H1 (cell line): ENCODE data around the gene PPP1CB. TPM values are rescaled to one million over a fixed set of nuclear protein-coding genes. Genes with fewer than 3 reads are reported as not detected.
A peak's percentile ranks its signal among the peaks of the same experiment; 100 is the strongest.

Source experiments
- CTCF ChIA-PET: fragments of 300-600 bp; sonication (Branson Sonifier 250); formaldehyde crosslinking; loops from one replicate; lab custom pipeline; 2021; ENCODE audit not compliant: partially characterized antibody; lab: Charles Lee
- POLR2A ChIA-PET: fragments of 300-600 bp; sonication (Branson Sonifier 250); formaldehyde crosslinking; loops from one replicate; lab custom pipeline; 2021; ENCODE audit warnings: inconsistent platforms; ENCODE audit not compliant: partially characterized antibody; lab: Charles Lee
- DNase-seq, 2 experiments: peaks; one replicate each; pipeline versions ENCODE4 v3.0.0 to v3.0.0-alpha.2; 2010 to 2022; ENCODE audit warnings: low spot score in 2 of 2, low read depth in 1 of 2, mixed read lengths in 1 of 2
- FAIRE-seq: peaks from 2 replicates; lab custom pipeline; 2011; peaks lifted over from hg19 to GRCh38; lab: Jason Lieb, UNC
- H2AFZ ChIP-seq: 2 replicates; pipeline ENCODE4 v1.8.1; 2012; ENCODE audit warnings: low read length, inconsistent platforms
- H2AK5ac ChIP-seq: 2 replicates; pipeline ENCODE4 v1.6.1; 2013; ENCODE audit warnings: low read depth, low read length
- H2BK120ac ChIP-seq: replicated peaks from 2 replicates; pipeline ENCODE3; 2013; ENCODE audit warnings: low read depth, low read length, inconsistent platforms
- H2BK12ac ChIP-seq: 2 replicates; pipeline ENCODE4 v1.6.1; 2013; ENCODE audit warnings: low read depth, low read length
- H2BK15ac ChIP-seq: 2 replicates; pipeline ENCODE4 v1.6.1; 2013; ENCODE audit warnings: low read length
- H2BK20ac ChIP-seq: 2 replicates; pipeline ENCODE4 v1.6.1; 2013; ENCODE audit warnings: low read length
- H2BK5ac ChIP-seq: 2 replicates; pipeline ENCODE4 v1.6.1; 2013; ENCODE audit warnings: low read depth, low read length
- H3K14ac ChIP-seq: 2 replicates; pipeline ENCODE4 v1.6.1; 2013; ENCODE audit warnings: inconsistent platforms; ENCODE audit not compliant: insufficient read length
- H3K18ac ChIP-seq: 2 replicates; pipeline ENCODE4 v1.6.1; 2013; ENCODE audit warnings: low read length; ENCODE audit errors: extremely low read depth
- H3K23ac ChIP-seq: 2 replicates; pipeline ENCODE4 v1.6.1; 2013; ENCODE audit warnings: inconsistent platforms; ENCODE audit not compliant: insufficient read length
- H3K23me2 ChIP-seq: 2 replicates; pipeline ENCODE4 v1.6.1; 2013; ENCODE audit warnings: low read depth, low read length
- H3K27ac ChIP-seq: 2 replicates; pipeline ENCODE4 v1.6.1; 2011; ENCODE audit warnings: low read depth, low read length, inconsistent platforms
- H3K27me3 ChIP-seq, 4 experiments: replicated peaks in 1 of 4; 1 replicate in 1 of 4; 2 replicates in 3 of 4; pipeline versions ENCODE4 v1.6.1 to v1.8.1; 2011 to 2013; ENCODE audit warnings: low read length in 3 of 4, mild to moderate bottlenecking in 3 of 4, inconsistent platforms in 2 of 4, mixed read lengths in 2 of 4, moderate library complexity in 1 of 4; ENCODE audit not compliant: control insufficient read depth in 3 of 4, insufficient read depth in 3 of 4; ENCODE audit errors: extremely low read depth in 1 of 4
- H3K36me3 ChIP-seq, 4 experiments: 2 replicates each; pipeline versions ENCODE4 v1.6.1 to v1.8.1; 2011 to 2013; ENCODE audit warnings: mild to moderate bottlenecking in 4 of 4, low read length in 3 of 4, moderate library complexity in 2 of 4, control low read depth in 1 of 4, inconsistent platforms in 1 of 4; ENCODE audit not compliant: insufficient read depth in 4 of 4, control insufficient read depth in 2 of 4
- H3K4ac ChIP-seq: replicated peaks from 2 replicates; pipeline ENCODE3; 2013; ENCODE audit warnings: low read length, low read depth, mixed read lengths, inconsistent platforms; ENCODE audit not compliant: insufficient read length
- H3K4me1 ChIP-seq, 4 experiments: replicated peaks in 1 of 4; 1 replicate in 1 of 4; 2 replicates in 3 of 4; pipeline versions ENCODE4 v1.6.1 to v1.8.1; 2011 to 2013; ENCODE audit warnings: low read length in 3 of 4, inconsistent platforms in 2 of 4, mixed read lengths in 1 of 4; ENCODE audit not compliant: insufficient read depth in 4 of 4, control insufficient read depth in 3 of 4
- H3K4me2 ChIP-seq, 2 experiments: 2 replicates each; pipeline versions ENCODE4 v1.6.1 to v1.8.1; 2011 to 2013; ENCODE audit warnings: low read depth in 2 of 2, low read length in 2 of 2, control low read depth in 1 of 2, inconsistent platforms in 1 of 2, mild to moderate bottlenecking in 1 of 2; ENCODE audit not compliant: insufficient read depth in 1 of 2
- H3K4me3 ChIP-seq, 4 experiments: fragments of 200-600, 300-600 bp in 1 of 4; sonication (generic), shearing (Covaris generic), sonication (Bioruptor Twin) in 1 of 4; 2 replicates each; pipeline versions ENCODE4 v1.5.1 to v1.8.1; 2011 to 2016; ENCODE audit warnings: low read length in 4 of 4, low read depth in 3 of 4, control low read depth in 2 of 4, inconsistent platforms in 2 of 4, mild to moderate bottlenecking in 2 of 4, mixed read lengths in 1 of 4, moderate library complexity in 1 of 4; ENCODE audit not compliant: insufficient read depth in 2 of 4; ENCODE audit errors: extremely low read depth in 1 of 4
- H3K56ac ChIP-seq: replicated peaks from 2 replicates; pipeline ENCODE3; 2013; ENCODE audit warnings: low read depth, mild to moderate bottlenecking, mixed read lengths, low read length, inconsistent platforms; ENCODE audit not compliant: insufficient read length
- H3K79me1 ChIP-seq: 2 replicates; pipeline ENCODE4 v1.6.1; 2013; ENCODE audit warnings: low read depth, low read length, control low read depth
- H3K79me2 ChIP-seq, 2 experiments: 2 replicates each; pipeline versions ENCODE4 v1.6.1 to v1.8.1; 2012 to 2013; ENCODE audit warnings: low read length in 2 of 2, mild to moderate bottlenecking in 2 of 2, inconsistent platforms in 1 of 2; ENCODE audit not compliant: insufficient read depth in 2 of 2, control insufficient read depth in 1 of 2
- H3K9ac ChIP-seq, 4 experiments: replicated peaks in 1 of 4; 1 replicate in 1 of 4; 2 replicates in 3 of 4; pipeline versions ENCODE4 v1.6.1 to v1.8.1; 2011 to 2013; ENCODE audit warnings: low read depth in 3 of 4, low read length in 3 of 4, control low read depth in 2 of 4, mild to moderate bottlenecking in 2 of 4, moderate library complexity in 2 of 4, inconsistent platforms in 1 of 4; ENCODE audit errors: extremely low read depth in 1 of 4
- H3K9me3 ChIP-seq, 2 experiments: 2 replicates each; pipeline versions ENCODE4 v1.6.1 to v1.8.1; 2012 to 2013; ENCODE audit warnings: mild to moderate bottlenecking in 2 of 2, moderate library complexity in 2 of 2, control low read depth in 1 of 2, inconsistent platforms in 1 of 2, low read depth in 1 of 2, low read length in 1 of 2, mixed read lengths in 1 of 2; ENCODE audit not compliant: insufficient read depth in 2 of 2
- H4K20me1 ChIP-seq, 2 experiments: replicated peaks in 1 of 2; 2 replicates each; pipeline versions ENCODE3 to v1.8.1; 2011 to 2013; ENCODE audit warnings: inconsistent platforms in 2 of 2, low read length in 2 of 2, mild to moderate bottlenecking in 1 of 2; ENCODE audit not compliant: insufficient read depth in 2 of 2, control insufficient read depth in 1 of 2
- H4K5ac ChIP-seq: 2 replicates; pipeline ENCODE4 v1.6.1; 2013; ENCODE audit warnings: low read length, low read depth, mixed read lengths, inconsistent platforms; ENCODE audit not compliant: insufficient read length
- H4K8ac ChIP-seq: 2 replicates; pipeline ENCODE4 v1.8.0; 2013; ENCODE audit warnings: mild to moderate bottlenecking, moderate library complexity, low read length, inconsistent platforms; ENCODE audit not compliant: insufficient read depth; ENCODE audit errors: extremely low read depth
- H4K91ac ChIP-seq: replicated peaks from 2 replicates; pipeline ENCODE3; 2013; ENCODE audit warnings: low read length, mixed read lengths, inconsistent platforms; ENCODE audit not compliant: insufficient read length
- GABPA ChIP-seq: IDR thresholded peaks from 2 replicates; pipeline ENCODE4 v1.6.1; 2011; ENCODE audit warnings: mild to moderate bottlenecking, low read length, moderate library complexity, borderline replicate concordance; ENCODE audit not compliant: insufficient read depth
- JUND ChIP-seq: IDR thresholded peaks from 2 replicates; pipeline ENCODE4 v1.6.1; 2011; ENCODE audit warnings: mild to moderate bottlenecking, improper control_type of control experiment, low read length
- NANOG ChIP-seq: IDR thresholded peaks from 2 replicates; pipeline ENCODE4 v1.6.1; 2011; ENCODE audit warnings: low read length, low read depth, mild to moderate bottlenecking, inconsistent platforms; ENCODE audit not compliant: insufficient read depth, poor library complexity, severe bottlenecking
- NRF1 ChIP-seq: IDR thresholded peaks from 2 replicates; pipeline ENCODE4 v1.6.1; 2011; ENCODE audit warnings: mild to moderate bottlenecking, low read depth, low read length, improper control_type of control experiment
- PHF8 ChIP-seq: fragments of 200-600 bp; sonication (generic); conservative IDR thresholded peaks from 2 replicates; pipeline ENCODE4 v1.7.1; 2012; ENCODE audit warnings: low read depth, mild to moderate bottlenecking, inconsistent platforms, low read length, moderate library complexity
- POLR2A ChIP-seq, 2 experiments: IDR thresholded peaks; 1 replicate in 1 of 2; 2 replicates in 1 of 2; pipeline ENCODE4 v1.6.1; 2011; ENCODE audit warnings: low read depth in 2 of 2, low read length in 2 of 2, mild to moderate bottlenecking in 2 of 2; ENCODE audit errors: control extremely low read depth in 1 of 2
- RBBP5 ChIP-seq: IDR thresholded peaks from 2 replicates; pipeline ENCODE4 v1.7.1; 2012; ENCODE audit warnings: low read depth, mild to moderate bottlenecking, inconsistent platforms, low read length, moderate library complexity, borderline replicate concordance
- SIN3A ChIP-seq, 2 experiments: IDR thresholded peaks in 1 of 2; conservative IDR thresholded peaks in 1 of 2; 2 replicates each; pipeline ENCODE4 v1.6.1; 2011 to 2012; ENCODE audit warnings: low read length in 2 of 2, improper control_type of control experiment in 1 of 2, low read depth in 1 of 2, mild to moderate bottlenecking in 1 of 2
- SUZ12 ChIP-seq: fragments of 200-600 bp; sonication (generic); IDR thresholded peaks from 2 replicates; pipeline ENCODE4 v1.6.1; 2012; ENCODE audit warnings: mild to moderate bottlenecking, inconsistent platforms, low read length, moderate library complexity, mixed read lengths
- TAF1 ChIP-seq: IDR thresholded peaks from 2 replicates; pipeline ENCODE4 v1.6.1; 2011; ENCODE audit warnings: mild to moderate bottlenecking, low read depth, low read length
- TBP ChIP-seq: IDR thresholded peaks from 2 replicates; pipeline ENCODE4 v1.6.1; 2011; ENCODE audit warnings: low read depth, low read length, improper control_type of control experiment
- YY1 ChIP-seq: IDR thresholded peaks from 2 replicates; pipeline ENCODE4 v1.6.1; 2011; ENCODE audit warnings: low read depth, mild to moderate bottlenecking, low read length
- WGBS, 2 experiments: shearing (Covaris generic) in 1 of 2; methylation state at CpG; one replicate each; pipeline versions ENCODE4 v1.1.6 to v1.1.7; 2013 to 2015; ENCODE audit warnings: low lambda C conversion rate in 2 of 2, mixed read lengths in 2 of 2, inconsistent platforms in 1 of 2, low coverage in 1 of 2, missing lambda C conversion rate in 1 of 2; ENCODE audit not compliant: insufficient replicate concordance in 2 of 2, insufficient coverage in 1 of 2, insufficient read length in 1 of 2; ENCODE audit errors: extremely low coverage in 1 of 2, missing lambda C conversion rate in 1 of 2; 5-methylcytosine and 5-hydroxymethylcytosine counted together
- polyA plus RNA-seq, 7 experiments: library from polyadenylated mRNA; depleted of rRNA in 3 of 7; stranded (reverse) in 5 of 7; unstranded in 2 of 7; fragments of >200 nt in 5 of 7; fragments of 200-250 nt in 2 of 7; gene quantifications; 1 replicate in 5 of 7; 2 replicates in 1 of 7; 4 replicates in 1 of 7; pipeline versions ENCODE4 v1.2.1 to v1.2.3, GENCODE V29; 2011 to 2013; ENCODE audit warnings: missing spikeins in 2 of 7, mixed read lengths in 2 of 7
- total RNA-seq: library from RNA; stranded (reverse); fragmentation: NEBNext Ultra II Directional; extraction: Animal tissue kit (Norgen Biotek cat#: 25700); gene quantifications from 2 replicates; pipeline ENCODE4 v1.2.1, GENCODE V29; 2021

Gene PPP1CB
- total and polyA plus RNA-seq, 2 of the 8 experiments (the other 6 are each of a cell fraction or from before 2014, with no cell fraction given) = 30.7 to 158 TPM

DNA sequence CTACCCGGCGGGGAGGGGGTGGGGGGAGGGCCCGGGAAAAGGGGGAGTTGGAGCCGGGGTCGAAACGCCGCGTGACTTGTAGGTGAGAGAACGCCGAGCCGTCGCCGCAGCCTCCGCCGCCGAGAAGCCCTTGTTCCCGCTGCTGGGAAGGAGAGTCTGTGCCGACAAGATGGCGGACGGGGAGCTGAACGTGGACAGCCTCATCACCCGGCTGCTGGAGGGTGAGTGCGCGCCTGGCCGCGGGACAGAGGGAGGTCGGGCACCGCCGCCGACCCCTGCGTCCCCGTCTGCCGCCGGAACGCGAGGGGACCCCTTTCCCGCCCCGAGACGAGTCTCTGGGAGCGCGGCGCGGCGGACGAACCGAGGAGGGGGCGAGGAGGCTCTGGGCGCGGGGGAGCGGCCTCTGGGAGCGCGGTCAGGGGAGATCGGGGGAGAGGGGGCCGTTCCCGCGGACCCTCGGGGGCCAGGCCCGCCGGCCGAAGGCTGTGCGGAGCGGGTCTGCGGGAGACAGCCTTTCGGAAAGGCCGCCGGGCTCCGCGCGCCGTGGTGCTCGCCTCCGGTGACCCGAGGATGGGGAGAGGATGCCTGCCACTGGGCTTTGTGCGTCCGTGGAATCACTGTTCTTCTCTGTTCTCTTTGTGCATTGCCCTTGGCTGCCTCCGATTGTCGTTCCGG lies 463 bp downstream of the PPP1CB start:
- DNase-seq = peak in 1 of 2 experiments; percentile 80
- H2BK15ac ChIP-seq = no peak overlapping the region
- H2BK5ac ChIP-seq = peak overlapping the region; percentile 92
- H2BK12ac ChIP-seq = peak overlapping the region; percentile 39; the same call in 1 of the 2 replicates
- H3K27me3 ChIP-seq = no peaks in the 10 kb centered on the region
- peaks cover 6 to 8% of the 10 kb centered on the region in 2 experiments for H4K20me1 ChIP-seq
- no peak overlapping the region for H3K23ac ChIP-seq
- peaks cover 25 to 52% of the 10 kb centered on the region in 2 experiments for H3K79me2 ChIP-seq
- no peak overlapping the region for H2BK20ac ChIP-seq
- H3K9me3 ChIP-seq = no peaks in the 10 kb centered on the region
- H2AK5ac ChIP-seq = no peak overlapping the region
- H3K4me1 ChIP-seq = peaks cover 3 to 8% (median 4%) of the 10 kb centered on the region in 4 experiments; a peak in 5 of 7 replicates
- FAIRE-seq = no peak
- peak overlapping the region; percentile 72 for H3K56ac ChIP-seq
- peak overlapping the region; percentile 78 for H3K18ac ChIP-seq
- H3K27ac ChIP-seq = peak overlapping the region; percentile 97
- H2AFZ ChIP-seq = no peak overlapping the region
- peaks cover 4% of the 10 kb centered on the region; the same call in 1 of the 2 replicates for H3K23me2 ChIP-seq
- 1% methylated on average over 30 of the region's 78 CpGs; no CpG with 5 or more reads in 1 of the 2 experiments for WGBS, 2 experiments
- CTCF ChIA-PET = interaction anchor here (0.6 to 7.1 kb wide), 4 partner anchors 94 to 173 kb away, joined by 3 to 32 read pairs (median 3); no protein-coding TSS in a partner anchor
- POLR2A ChIA-PET = interaction anchor here (0.6 to 2.1 kb wide), 22 partner anchors 9 to 186 kb away, joined by 3 to 15 read pairs (median 5); partner anchors contain the start of genes TRMT61B and WDR43
- peaks cover 3% of the 10 kb centered on the region; the same call in 1 of the 2 replicates for H3K79me1 ChIP-seq
- H3K4ac ChIP-seq = peak overlapping the region; percentile 65
- no peak overlapping the region for H2BK120ac ChIP-seq
- H4K8ac ChIP-seq = peak overlapping the region; percentile 98
- no peak overlapping the region for H3K14ac ChIP-seq
- H4K5ac ChIP-seq = peak overlapping the region; percentile 83
- H3K36me3 ChIP-seq = no peaks in the 10 kb centered on the region
- H4K91ac ChIP-seq = peak overlapping the region; percentile 29
- peak overlapping the region; percentile 91 to 99 (median 96) for H3K9ac ChIP-seq
- peak overlapping the region; percentile 84 to 96 (median 91) for H3K4me3 ChIP-seq
- peak overlapping the region; percentile 65 to 77 for H3K4me2 ChIP-seq
- peak in 1 of 2 experiments; percentile 84; a peak in 2 of 3 replicates for TF ChIP-seq POLR2A (IDR thresholded peaks at IDR 0.05; ENCODE audit: control extremely low read depth in 1 of 2, low read depth in 2 of 2, low read length in 2 of 2)
- peak; percentile 70 for TF ChIP-seq PHF8
- peak; percentile 79; the same call in 1 of the 2 replicates for TF ChIP-seq TAF1
- TF ChIP-seq TBP = peak; percentile 72
- TF ChIP-seq NANOG = no peak
- no peak for TF ChIP-seq GABPA
- TF ChIP-seq SIN3A (conservative IDR thresholded peaks at IDR 0.05 in 1 of 2, IDR thresholded peaks at IDR 0.05 in 1 of 2; ENCODE audit: low read depth in 1 of 2, low read length in 2 of 2) = no peak
- no peak for TF ChIP-seq SUZ12
- TF ChIP-seq NRF1 = no peak
- peak; percentile 97 for TF ChIP-seq RBBP5
- TF ChIP-seq JUND = 0 out of 2 replicates have a peak, but pooled peaks have one; percentile 2
- TF ChIP-seq YY1 = peak; percentile 93
